Ishikawa (cell line): Measurements from ENCODE around the gene RALGAPA2.

ENCODE experiments used
- CEBPB ChIP-seq: IDR thresholded peaks from 2 replicates; pipeline ENCODE4 v1.6.1; 2012
- CREB1 ChIP-seq: IDR thresholded peaks from 2 replicates; pipeline ENCODE4 v1.6.1; 2012; ENCODE audit warnings: low read depth
- EGR1 ChIP-seq: IDR thresholded peaks from 2 replicates; pipeline ENCODE4 v1.6.1; 2012
- EP300 ChIP-seq: IDR thresholded peaks from 2 replicates; pipeline ENCODE4 v1.6.1; 2012; ENCODE audit warnings: borderline replicate concordance
- FOXM1 ChIP-seq: IDR thresholded peaks from 2 replicates; pipeline ENCODE4 v1.6.1; 2012; ENCODE audit warnings: low read depth, borderline replicate concordance
- MAX ChIP-seq: IDR thresholded peaks from 2 replicates; pipeline ENCODE4 v1.6.1; 2012
- NFIC ChIP-seq: IDR thresholded peaks from 2 replicates; pipeline ENCODE4 v1.6.1; 2012
- RAD21 ChIP-seq: IDR thresholded peaks from 2 replicates; pipeline ENCODE4 v1.6.1; 2012; ENCODE audit warnings: low read depth
- REST ChIP-seq: IDR thresholded peaks from 2 replicates; pipeline ENCODE4 v1.6.1; 2012; ENCODE audit warnings: low read depth, mild to moderate bottlenecking
- TAF1 ChIP-seq: IDR thresholded peaks from 2 replicates; pipeline ENCODE4 v1.6.1; 2012; ENCODE audit warnings: low read depth, mild to moderate bottlenecking
- TCF12 ChIP-seq: IDR thresholded peaks from 2 replicates; pipeline ENCODE4 v1.6.1; 2012; ENCODE audit warnings: low read depth
- TEAD4 ChIP-seq: IDR thresholded peaks from 2 replicates; pipeline ENCODE4 v1.6.1; 2012
- USF1 ChIP-seq: IDR thresholded peaks from 2 replicates; pipeline ENCODE4 v1.6.1; 2012
- YY1 ChIP-seq: IDR thresholded peaks from 2 replicates; pipeline ENCODE4 v1.6.1; 2012; ENCODE audit warnings: low read depth
- ZBTB7A ChIP-seq: IDR thresholded peaks from 2 replicates; pipeline ENCODE4 v1.6.1; 2012; ENCODE audit warnings: low read depth

RALGAPA2 gene

GRCh38 chr20:20706285-20706684, 6.2 kb downstream of the RALGAPA2 start:
- TF ChIP-seq CREB1 (no peak), FOXM1 (no peak), ZBTB7A (no peak), EGR1 (no peak), CEBPB (no peak), RAD21 (no peak), REST (no peak), NFIC (no peak), MAX (no peak), TAF1 (no peak), TEAD4 (no peak), EP300 (no peak), YY1 (no peak), TCF12 (no peak), USF1 (no peak)

- TF ChIP-seq TEAD4, result no peak
- no peak for TF ChIP-seq CEBPB
- TF ChIP-seq EGR1, result no peak
- no peak for TF ChIP-seq TCF12
- TF ChIP-seq RAD21, result no peak
- no peak for TF ChIP-seq NFIC
- TF ChIP-seq USF1, result no peak
- TF ChIP-seq CREB1, result no peak
- no peak for TF ChIP-seq ZBTB7A
- no peak for TF ChIP-seq REST
- no peak for TF ChIP-seq EP300
- no peak for TF ChIP-seq TAF1
- no peak for TF ChIP-seq YY1
- TF ChIP-seq MAX, result no peak
- TF ChIP-seq FOXM1, result no peak
Observed at GRCh38 chr20:20702330-20703245, 9.9 kb downstream of the RALGAPA2 start.

- TF ChIP-seq YY1, result no peak
- TF ChIP-seq FOXM1, result no peak
- no peak for TF ChIP-seq TCF12
- TF ChIP-seq EGR1, result no peak
- no peak for TF ChIP-seq TAF1
- no peak for TF ChIP-seq NFIC
- no peak for TF ChIP-seq EP300
- no peak for TF ChIP-seq CREB1
- TF ChIP-seq ZBTB7A, result no peak
Observed at GRCh38 chr20:20699917-20700316, 12.5 kb downstream of the RALGAPA2 start.

GRCh38 chr20:20699144-20699543, 13.3 kb downstream of the RALGAPA2 start:
- TF ChIP-seq FOXM1 (no peak), REST (no peak), TCF12 (no peak), EGR1 (no peak), YY1 (no peak)
